KOPT-K1 (cell line): ENCODE data around the gene ARRB2.
A peak's percentile ranks its signal among the peaks of the same experiment; 100 is the strongest.

Experiments
- H3K27ac ChIP-seq: fragments of 200-600 bp; sonication (generic); 2 replicates; pipeline ENCODE4 v1.5.1; 2016; ENCODE audit warnings: antibody characterized with exemption, mild to moderate bottlenecking, low read depth, low read length; ENCODE audit not compliant: poor library complexity, severe bottlenecking
- H3K36me3 ChIP-seq: fragments of 200-600 bp; sonication (generic); 2 replicates; pipeline ENCODE4 v1.5.1; 2017; ENCODE audit warnings: antibody characterized with exemption, mild to moderate bottlenecking, low read length, moderate library complexity; ENCODE audit not compliant: insufficient read depth
- H3K9me3 ChIP-seq: fragments of 200-600 bp; sonication (generic); 2 replicates; pipeline ENCODE4 v1.5.1; 2017; ENCODE audit warnings: antibody characterized with exemption, low read length, mild to moderate bottlenecking; ENCODE audit not compliant: insufficient read depth, poor library complexity, severe bottlenecking

ARRB2 gene

DNA sequence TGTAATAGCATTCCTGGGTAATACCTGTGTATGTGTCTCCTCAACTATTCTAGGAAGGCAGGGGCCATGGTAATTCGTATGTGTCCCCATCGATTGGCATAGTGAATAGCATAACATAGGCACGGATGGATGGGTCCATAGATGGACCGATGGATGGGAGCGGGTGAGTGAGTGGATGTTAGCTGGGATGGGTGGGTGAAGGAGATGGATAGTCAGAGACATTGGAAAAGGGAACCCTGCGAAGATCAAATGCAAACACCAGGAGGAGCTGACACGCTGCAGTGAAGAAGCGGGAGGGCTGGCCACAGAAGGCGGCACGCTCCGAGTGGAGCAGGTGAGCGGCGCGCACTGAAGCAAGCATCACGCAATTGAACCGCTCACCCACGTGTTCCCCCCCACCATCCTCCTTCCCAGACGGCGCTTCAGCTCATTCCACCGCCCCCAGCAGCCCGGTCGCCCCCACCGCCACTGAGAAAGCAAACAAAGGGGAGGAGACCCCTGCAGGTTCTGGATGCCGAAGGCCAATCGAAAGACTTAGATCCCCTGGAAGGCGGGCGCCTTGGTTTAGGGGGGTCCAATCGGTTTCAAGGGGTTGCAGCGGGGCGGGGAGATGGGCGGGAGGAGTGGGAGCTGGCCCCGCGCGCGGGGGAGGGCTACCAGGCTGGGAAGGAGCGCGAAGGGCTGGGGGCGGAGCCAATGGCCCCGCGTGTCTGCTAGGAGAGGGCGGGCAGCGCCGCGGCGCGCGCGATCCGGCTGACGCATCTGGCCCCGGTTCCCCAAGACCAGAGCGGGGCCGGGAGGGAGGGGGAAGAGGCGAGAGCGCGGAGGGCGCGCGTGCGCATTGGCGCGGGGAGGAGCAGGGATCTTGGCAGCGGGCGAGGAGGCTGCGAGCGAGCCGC lies at the start of gene ARRB2:
ARRB2 (plus strand) TSS at position 839 of the 899 bp plus-strand sequence. CDS start 90 bp downstream, outside the sequence.
- H3K9me3 ChIP-seq = no peaks in the 10 kb centered on the region
- no peaks in the 10 kb centered on the region for H3K36me3 ChIP-seq
- H3K27ac ChIP-seq = peak within 1 kb of the TSS; percentile 75

DNA sequence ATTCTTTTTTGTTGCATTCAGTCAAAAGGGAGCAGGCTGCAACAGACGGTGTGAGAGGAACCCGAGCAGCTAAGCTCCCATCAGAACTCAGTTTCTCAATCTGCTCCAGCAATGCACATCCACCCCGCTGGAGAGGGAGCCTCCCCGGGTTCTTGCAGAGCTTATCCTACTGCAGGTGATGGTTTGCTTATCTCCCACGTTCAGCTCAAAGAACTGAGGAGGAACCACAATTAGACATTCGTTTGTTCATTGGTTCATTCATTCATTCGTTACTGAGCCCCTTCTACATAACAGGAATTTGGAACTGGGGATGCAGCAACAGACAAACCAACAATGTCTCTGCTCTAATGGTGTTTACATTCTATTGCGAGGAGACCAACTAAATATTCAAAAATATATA lies 46.7 kb upstream of the ARRB2 start:
- no peak overlapping the region for H3K27ac ChIP-seq
- H3K36me3 ChIP-seq = no peaks in the 10 kb centered on the region

DNA sequence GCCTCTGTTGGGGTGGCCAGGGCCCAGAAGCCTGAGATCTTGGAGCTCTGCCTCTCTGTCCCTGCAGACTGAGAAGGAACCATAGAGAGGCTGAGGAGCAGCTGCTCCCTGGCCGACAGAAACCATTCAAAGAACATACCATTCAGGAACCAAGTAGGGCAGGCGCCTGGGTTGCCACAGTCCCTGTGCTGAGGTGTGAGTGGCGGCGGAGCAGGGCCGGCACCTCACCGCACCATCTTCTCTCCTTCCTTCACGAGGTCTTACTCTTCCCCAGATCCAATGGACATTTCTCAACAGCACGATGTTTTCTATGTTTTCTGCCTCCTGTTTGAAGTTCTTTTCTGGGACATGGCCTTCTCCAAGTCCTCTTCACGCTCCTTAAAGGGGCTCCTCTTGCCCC lies 46.2 kb upstream of the ARRB2 start:
- Histone ChIP-seq H3K36me3 (no peaks in the 10 kb centered on the region), H3K9me3 (no peaks in the 10 kb centered on the region)

More for the DNA sequence above, 46.7 kb upstream of the ARRB2 start:
- H3K9me3 ChIP-seq = no peaks in the 10 kb centered on the region

DNA sequence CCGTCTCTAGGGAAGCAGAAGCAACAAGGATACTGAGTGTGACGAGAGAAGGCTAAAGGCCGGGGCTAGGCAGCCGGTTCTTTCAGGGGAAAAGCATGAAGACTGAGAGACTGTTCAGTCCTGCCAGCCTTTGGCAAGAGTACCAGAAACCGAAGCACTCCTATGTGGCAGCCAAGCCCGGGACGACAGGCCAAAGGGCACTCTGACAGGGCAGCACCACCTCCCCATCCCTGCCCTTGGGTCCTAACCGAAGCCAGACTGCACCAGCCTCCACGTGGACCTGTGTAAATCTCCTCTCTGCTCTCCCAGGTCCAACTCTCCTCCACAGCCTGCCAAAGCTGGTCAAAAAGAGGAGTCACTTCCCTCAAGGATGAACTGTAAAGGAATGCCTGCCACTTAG lies 45.4 kb upstream of the ARRB2 start:
- Histone ChIP-seq H3K9me3 (no peaks in the 10 kb centered on the region), H3K27ac (no peak overlapping the region), H3K36me3 (peaks cover 3% of the 10 kb centered on the region)

More for the DNA sequence above, 46.2 kb upstream of the ARRB2 start:
- no peak overlapping the region for H3K27ac ChIP-seq

DNA sequence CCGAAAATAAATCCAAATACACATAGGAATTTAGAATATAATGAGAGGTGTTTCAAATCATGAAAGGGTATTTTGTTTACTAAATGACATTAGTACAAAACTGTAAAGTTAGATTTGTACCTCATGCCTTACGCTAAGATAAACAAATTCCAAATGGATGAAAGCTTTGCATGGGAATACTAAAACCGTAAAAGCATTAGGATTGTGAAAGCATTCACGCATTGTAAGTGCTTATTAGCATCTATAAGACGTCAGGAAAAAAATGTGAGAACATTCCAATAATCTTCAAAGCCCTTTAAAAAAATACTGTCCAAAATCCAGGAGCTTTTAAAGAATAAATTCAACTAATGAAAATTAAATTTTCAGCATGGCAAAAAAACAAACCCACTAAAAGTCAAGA lies 44.1 kb upstream of the ARRB2 start:
- no peaks in the 10 kb centered on the region for H3K9me3 ChIP-seq
- H3K27ac ChIP-seq = no peak overlapping the region
- peaks cover 15% of the 10 kb centered on the region for H3K36me3 ChIP-seq

DNA sequence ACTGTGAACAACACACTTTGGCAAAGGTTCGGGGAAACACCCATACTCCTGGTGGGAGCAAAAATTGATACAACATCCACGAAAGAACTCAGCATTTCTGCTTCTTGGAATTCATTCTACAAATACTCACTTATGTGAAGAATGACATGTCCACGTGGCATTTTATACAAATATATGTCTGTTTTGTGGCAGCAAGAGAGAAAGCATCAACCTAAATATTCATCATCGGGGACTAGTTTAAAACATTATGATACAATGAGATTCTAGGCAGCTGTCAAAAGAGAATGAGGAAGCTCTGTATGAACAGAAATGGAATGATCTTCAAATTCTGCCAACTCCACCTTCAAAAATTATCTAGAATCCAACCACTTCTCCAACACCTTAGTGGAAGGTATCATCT lies 43.3 kb upstream of the ARRB2 start:
- H3K9me3 ChIP-seq = no peaks in the 10 kb centered on the region
- peaks cover 24% of the 10 kb centered on the region for H3K36me3 ChIP-seq
- no peak overlapping the region for H3K27ac ChIP-seq

DNA sequence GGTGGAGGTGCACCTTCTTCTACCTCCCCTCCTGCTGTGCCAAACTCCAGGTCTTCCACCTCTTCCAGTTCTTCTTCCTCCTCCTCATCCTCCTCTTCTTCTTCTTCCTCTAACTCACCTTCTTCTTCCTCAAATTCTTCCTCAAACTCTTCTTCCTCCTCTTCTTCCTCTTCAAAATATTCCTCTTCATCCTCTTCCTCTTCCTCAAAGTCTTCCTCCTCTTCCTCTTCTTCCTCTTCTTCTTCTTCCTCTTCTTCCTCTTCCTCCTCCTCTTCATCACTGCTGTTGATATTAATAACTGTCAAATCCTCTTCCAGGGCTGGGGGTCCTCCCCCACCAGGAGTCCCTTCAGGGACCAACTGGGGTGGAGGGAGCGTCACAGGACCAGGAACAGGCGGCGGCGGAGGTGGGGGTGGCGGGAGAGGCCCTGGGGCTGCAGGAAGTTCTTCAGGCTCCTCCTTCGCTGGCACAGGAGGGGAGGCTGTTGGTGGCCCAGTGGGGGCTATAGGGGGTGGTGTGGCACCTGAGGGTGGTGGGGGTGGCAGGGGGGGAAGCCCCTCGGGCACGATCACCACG lies 38.3 kb upstream of the ARRB2 start:
- peaks cover 74% of the 10 kb centered on the region for H3K36me3 ChIP-seq
- no peaks in the 10 kb centered on the region for H3K9me3 ChIP-seq
- H3K27ac ChIP-seq = no peak overlapping the region

DNA sequence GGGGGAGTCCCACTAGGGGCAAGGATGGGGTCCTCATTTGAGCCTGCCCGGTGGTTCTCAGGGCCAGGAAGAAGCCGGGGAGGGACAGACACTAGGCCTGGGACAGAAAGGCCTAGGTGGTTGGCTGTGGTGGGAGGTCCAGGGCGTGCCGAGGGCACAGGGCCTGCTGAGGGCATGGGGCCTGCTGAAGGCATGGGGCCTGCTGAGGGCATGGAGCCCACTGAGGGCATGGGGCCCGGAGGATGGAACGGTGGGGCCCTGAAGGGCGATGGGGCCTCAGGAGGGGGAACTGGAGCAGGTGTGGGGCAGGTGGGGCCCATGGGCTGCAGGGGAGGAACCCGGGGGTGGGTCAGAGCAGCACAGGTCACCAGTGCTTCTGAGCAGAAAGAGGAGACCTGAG lies 37.7 kb upstream of the ARRB2 start:
- Histone ChIP-seq H3K9me3 (no peaks in the 10 kb centered on the region), H3K36me3 (peaks cover 80% of the 10 kb centered on the region), H3K27ac (no peak overlapping the region)

DNA sequence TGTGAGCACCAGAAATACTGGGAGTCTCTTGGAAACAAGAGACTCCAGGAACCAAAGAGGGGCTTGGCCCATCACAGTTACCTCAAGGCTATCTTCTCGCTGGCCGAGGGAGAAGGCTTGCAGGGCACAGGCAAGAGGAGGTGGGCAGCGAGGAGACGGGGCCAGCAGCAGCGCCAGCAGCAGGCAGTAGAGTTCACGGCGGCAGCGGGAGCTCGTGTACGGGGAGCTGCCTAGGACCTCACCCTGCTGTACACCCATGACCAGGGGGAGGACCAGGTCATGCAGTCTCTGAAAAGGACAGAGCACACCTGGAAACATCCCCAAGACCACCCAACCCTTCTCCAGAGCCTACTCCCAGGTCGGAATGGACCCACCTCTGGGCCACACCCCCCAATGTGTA lies 37.3 kb upstream of the ARRB2 start:
- peaks cover 84% of the 10 kb centered on the region for H3K36me3 ChIP-seq
- H3K9me3 ChIP-seq = no peaks in the 10 kb centered on the region
- no peak overlapping the region for H3K27ac ChIP-seq

DNA sequence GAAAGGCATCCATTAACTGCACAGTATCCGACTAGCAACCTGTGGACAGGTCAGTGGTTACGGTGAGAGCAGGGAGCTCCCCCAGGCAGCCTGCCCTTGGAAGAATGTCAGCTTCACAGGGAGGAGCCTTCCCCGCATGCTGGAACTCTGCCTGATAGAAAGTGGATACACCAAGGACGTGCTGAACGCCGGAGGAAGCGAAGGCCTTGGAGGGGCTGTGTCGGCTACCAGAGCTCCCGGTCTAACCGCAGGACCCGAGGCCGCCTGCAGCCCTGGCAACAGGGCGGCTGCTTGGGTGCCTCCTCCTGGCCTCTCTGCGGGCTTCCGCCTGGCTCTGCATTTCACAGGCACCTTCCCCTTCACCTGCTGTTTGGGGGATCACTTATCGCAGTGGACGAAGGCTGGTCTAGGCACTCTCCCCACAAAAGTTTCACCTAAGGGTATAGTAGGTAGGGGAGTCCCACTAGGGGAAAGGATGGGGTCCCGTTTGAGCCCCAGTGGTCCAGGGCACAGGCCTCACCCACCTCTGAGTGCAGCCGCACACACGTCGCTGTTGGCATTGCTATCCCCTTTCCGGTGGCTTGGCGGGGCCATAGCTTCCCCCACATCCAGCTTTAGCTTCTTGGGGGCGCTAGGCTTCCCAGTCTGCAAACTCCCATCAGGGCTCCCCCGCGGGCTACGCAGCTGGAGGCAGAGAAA lies 36.3 kb upstream of the ARRB2 start:
- Histone ChIP-seq H3K36me3 (peaks cover 94% of the 10 kb centered on the region), H3K9me3 (no peaks in the 10 kb centered on the region)

DNA sequence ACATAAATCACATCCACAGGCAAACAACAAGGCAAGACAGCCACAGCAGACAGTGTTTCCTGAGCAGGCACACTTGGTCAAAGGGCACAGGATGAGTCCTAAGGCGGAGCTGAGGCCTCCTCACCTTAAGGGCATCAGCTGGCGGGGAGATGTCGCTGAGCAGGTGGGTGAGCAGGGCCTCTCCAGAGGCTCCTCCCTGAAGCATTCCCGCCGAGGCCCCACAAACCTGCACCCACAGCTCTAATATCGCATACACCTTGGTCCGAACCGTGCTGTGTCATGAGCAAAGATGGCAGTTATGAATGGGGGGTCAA lies 35.8 kb upstream of the ARRB2 start:
- H3K9me3 ChIP-seq = no peaks in the 10 kb centered on the region
- H3K27ac ChIP-seq = no peak overlapping the region
- H3K36me3 ChIP-seq = peaks cover 99% of the 10 kb centered on the region

More for the DNA sequence above, 36.3 kb upstream of the ARRB2 start:
- H3K27ac ChIP-seq = no peak overlapping the region

DNA sequence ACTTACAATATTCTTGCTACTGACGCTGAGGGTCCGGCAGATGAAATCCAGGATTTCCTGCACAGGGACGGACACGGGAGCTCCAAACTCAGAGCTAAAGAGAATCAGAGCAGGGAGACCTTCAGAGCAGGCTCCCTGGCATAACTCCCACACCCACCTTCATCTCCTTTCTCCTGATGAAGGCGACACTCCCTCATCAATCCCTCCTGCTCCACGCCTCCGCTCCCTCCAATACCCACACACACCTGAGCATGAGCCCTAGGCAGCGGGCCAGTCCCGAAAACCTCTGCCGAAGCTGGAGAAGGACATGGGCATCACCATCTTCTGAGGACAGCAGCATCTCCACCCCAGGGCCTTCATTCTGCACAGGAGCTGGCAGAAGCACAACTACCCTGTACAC lies 34.6 kb upstream of the ARRB2 start:
- H3K27ac ChIP-seq = no peak overlapping the region
- H3K9me3 ChIP-seq = no peaks in the 10 kb centered on the region
- H3K36me3 ChIP-seq = peaks cover 100% of the 10 kb centered on the region

DNA sequence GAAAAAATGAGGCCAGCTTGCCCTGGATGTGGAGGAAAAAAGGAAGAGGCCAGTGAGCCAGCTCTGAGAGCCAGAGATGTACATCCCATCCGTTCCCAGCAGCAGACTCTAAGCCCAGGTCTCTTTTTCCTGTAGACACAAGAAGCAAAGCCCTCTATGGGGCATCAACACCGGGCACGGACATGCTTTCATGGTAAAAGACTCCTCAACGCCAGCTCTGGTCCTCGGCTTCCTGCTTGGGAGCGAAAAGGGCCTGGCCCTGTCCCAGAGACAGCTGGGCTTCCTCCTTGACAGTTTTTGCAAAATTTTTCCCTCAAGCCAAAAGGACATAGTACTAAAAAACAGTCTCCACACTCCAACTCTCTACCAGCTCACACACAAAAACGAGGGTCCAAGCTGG lies 33.6 kb upstream of the ARRB2 start:
- H3K27ac ChIP-seq = no peak overlapping the region
- H3K36me3 ChIP-seq = peaks cover 100% of the 10 kb centered on the region

DNA sequence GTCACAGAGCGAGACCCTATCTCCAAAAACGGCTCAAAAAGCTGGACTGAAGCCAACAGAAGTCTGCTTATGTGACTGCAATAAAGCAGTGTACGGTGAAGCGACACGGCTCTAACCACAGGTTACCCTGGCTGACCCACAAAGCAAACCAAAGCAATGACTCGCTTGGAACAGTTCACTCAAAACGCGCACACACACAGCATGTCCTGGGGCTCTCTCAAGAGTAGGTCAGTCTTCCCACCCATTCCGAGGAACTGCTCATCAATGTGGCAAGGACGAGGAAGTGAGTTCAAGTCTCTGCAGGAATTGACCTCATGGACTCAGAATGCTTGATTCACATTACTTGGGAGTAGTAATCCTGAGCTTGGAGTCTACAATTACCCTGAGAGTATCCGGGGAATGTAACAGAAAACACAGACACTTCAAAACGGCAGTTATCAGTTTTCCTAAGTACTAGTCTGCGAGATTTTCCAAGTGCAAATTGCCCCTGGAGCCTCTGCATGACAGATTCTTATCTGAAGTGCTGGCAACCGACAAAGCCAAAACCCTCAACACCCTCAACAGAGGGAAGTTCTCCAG lies 31.9 kb upstream of the ARRB2 start:
- Histone ChIP-seq H3K27ac (no peak overlapping the region), H3K36me3 (peaks cover 99% of the 10 kb centered on the region), H3K9me3 (no peaks in the 10 kb centered on the region)

More for the DNA sequence above, 33.6 kb upstream of the ARRB2 start:
- no peaks in the 10 kb centered on the region for H3K9me3 ChIP-seq

DNA sequence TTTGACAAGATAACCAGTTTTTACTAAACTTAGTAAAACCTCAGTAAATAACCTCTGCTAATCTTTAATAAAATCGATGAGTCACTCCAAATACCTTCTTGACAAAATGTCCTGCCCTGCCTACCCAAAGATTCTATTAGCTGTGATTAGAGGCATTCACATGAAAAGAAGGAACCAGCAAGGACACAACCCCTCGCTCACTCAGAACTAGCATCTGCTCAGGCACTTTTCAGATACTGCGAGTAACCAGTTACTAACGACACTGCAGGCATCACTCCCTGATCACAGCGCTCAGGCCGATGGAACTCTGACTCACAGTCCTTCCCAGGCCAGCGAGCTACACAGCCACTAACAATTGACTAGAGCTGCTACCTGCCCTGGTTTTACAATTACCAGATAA lies 30.8 kb upstream of the ARRB2 start:
- no peak overlapping the region for H3K27ac ChIP-seq
- peaks cover 99% of the 10 kb centered on the region for H3K36me3 ChIP-seq
- no peaks in the 10 kb centered on the region for H3K9me3 ChIP-seq
